Keratinocyte (primary cell): ENCODE measurements around the gene HSPA12B. TPM values are rescaled to one million over a fixed set of nuclear protein-coding genes. Genes with fewer than 3 reads are reported as not detected.

Experiments
- DNase-seq: peaks from one replicate; pipeline ENCODE4 v3.0.0-alpha.2; 2011; ENCODE audit warnings: low read depth, missing footprints, low spot score
- FAIRE-seq: peaks from 2 replicates; lab custom pipeline; 2011; peaks lifted over from hg19 to GRCh38; lab: Jason Lieb, UNC
- H2AFZ ChIP-seq: 2 replicates; pipeline ENCODE4 v1.6.0; 2012; ENCODE audit warnings: low read length, control low read depth, inconsistent platforms; ENCODE audit not compliant: control insufficient read depth
- H3K27ac ChIP-seq: 2 replicates; pipeline ENCODE4 v1.5.1; 2011; ENCODE audit warnings: low read length; ENCODE audit not compliant: control insufficient read depth, insufficient read depth
- H3K27me3 ChIP-seq: 3 replicates; pipeline ENCODE4 v1.6.0; 2011; ENCODE audit warnings: low read length; ENCODE audit not compliant: control insufficient read depth, insufficient read depth; ENCODE audit errors: extremely low read depth
- H3K36me3 ChIP-seq, 2 experiments: 2 replicates in 1 of 2; 3 replicates in 1 of 2; pipeline ENCODE4 v1.5.1; 2011; ENCODE audit warnings: low read length in 2 of 2, mild to moderate bottlenecking in 1 of 2; ENCODE audit not compliant: control insufficient read depth in 2 of 2, insufficient read depth in 2 of 2; ENCODE audit errors: extremely low read depth in 1 of 2
- H3K4me1 ChIP-seq: 3 replicates; pipeline ENCODE4 v1.5.1; 2011; ENCODE audit warnings: low read length; ENCODE audit not compliant: control insufficient read depth, insufficient read depth; ENCODE audit errors: extremely low read depth
- H3K4me2 ChIP-seq: 3 replicates; pipeline ENCODE4 v1.6.0; 2011; ENCODE audit warnings: low read depth, low read length; ENCODE audit not compliant: control insufficient read depth, insufficient read depth; ENCODE audit errors: extremely low read depth
- H3K4me3 ChIP-seq, 3 experiments: fragments of 200-600 bp in 1 of 3; sonication (generic) in 1 of 3; 2 replicates in 2 of 3; 3 replicates in 1 of 3; pipeline ENCODE4 v1.5.1; 2011 to 2016; ENCODE audit warnings: low read length in 3 of 3, mild to moderate bottlenecking in 3 of 3, control low read depth in 2 of 3, inconsistent platforms in 1 of 3, low read depth in 1 of 3, mixed read lengths in 1 of 3, mixed run types in 1 of 3, moderate library complexity in 1 of 3; ENCODE audit not compliant: control insufficient read depth in 2 of 3, insufficient read depth in 2 of 3; ENCODE audit errors: extremely low read depth in 1 of 3
- H3K79me2 ChIP-seq: 2 replicates; pipeline ENCODE4 v1.6.0; 2012; ENCODE audit warnings: low read length; ENCODE audit not compliant: control insufficient read depth, insufficient read depth
- H3K9ac ChIP-seq: 3 replicates; pipeline ENCODE4 v1.6.0; 2011; ENCODE audit warnings: low read length; ENCODE audit not compliant: control insufficient read depth, insufficient read depth; ENCODE audit errors: extremely low read depth
- H3K9me1 ChIP-seq: 3 replicates; pipeline ENCODE4 v1.6.0; 2011; ENCODE audit warnings: low read length; ENCODE audit not compliant: control insufficient read depth, insufficient read depth; ENCODE audit errors: extremely low read depth
- H3K9me3 ChIP-seq: 2 replicates; pipeline ENCODE4 v1.5.1; 2012; ENCODE audit warnings: low read depth, low read length; ENCODE audit not compliant: control insufficient read depth
- H4K20me1 ChIP-seq: 3 replicates; pipeline ENCODE4 v1.6.0; 2011; ENCODE audit warnings: low read length; ENCODE audit not compliant: control insufficient read depth, insufficient read depth; ENCODE audit errors: extremely low read depth
- CTCF ChIP-seq, 3 experiments: IDR thresholded peaks in 1 of 3; conservative IDR thresholded peaks in 1 of 3; optimal IDR thresholded peaks in 1 of 3; 2 replicates in 2 of 3; 3 replicates in 1 of 3; pipeline versions ENCODE3 to v1.5.1; 2011; ENCODE audit warnings: low read length in 3 of 3, mild to moderate bottlenecking in 3 of 3, moderate library complexity in 2 of 3, control low read depth in 1 of 3, inconsistent platforms in 1 of 3; ENCODE audit not compliant: insufficient read depth in 2 of 3; ENCODE audit errors: extremely low read depth in 1 of 3
- EZH2 ChIP-seq: IDR thresholded peaks from one replicate; pipeline ENCODE4 v1.6.1; 2012; ENCODE audit warnings: inconsistent platforms, mild to moderate bottlenecking, low read length, moderate library complexity
- dilution Hi-C: fragments of 300-500 bp; cut with MboI; formaldehyde crosslinking; loops from one replicate; pipeline ENCODE4 v1.7.0; 2020; ENCODE audit warnings: low sequenced_read_pairs; ENCODE audit not compliant: extremely low pct_ligation_motif_present
- polyA plus RNA-seq, 5 experiments: library from polyadenylated mRNA; depleted of rRNA in 3 of 5; stranded (reverse) in 3 of 5; stranded (forward) in 1 of 5; unstranded in 1 of 5; fragments of >200 nt; gene quantifications; 1 replicate in 1 of 5; 2 replicates in 3 of 5; 3 replicates in 1 of 5; pipeline versions ENCODE4 v1.2.1 to v1.2.3, GENCODE V29; 2011 to 2012; ENCODE audit warnings: missing spikeins in 2 of 5, low read depth in 1 of 5, low replicate concordance in 1 of 5

The HSPA12B gene
- polyA plus RNA-seq, 1 donor (not counting 4 experiments of a cell fraction or from before 2014, with no cell fraction given) = not detected

GRCh38 chr20:3733119-3733995, 872 bp downstream of the HSPA12B start:
- peaks cover 7% of the 10 kb centered on the region for H3K4me1 ChIP-seq
- no peak overlapping the region for H3K9ac ChIP-seq
- TF ChIP-seq EZH2 = no peak
- TF ChIP-seq CTCF (optimal IDR thresholded peaks at IDR 0.05 in 1 of 3, IDR thresholded peaks at IDR 0.05 in 1 of 3, conservative IDR thresholded peaks at IDR 0.05 in 1 of 3; ENCODE audit: extremely low read depth in 1 of 3, insufficient read depth in 2 of 3, low read length in 3 of 3) = no peak
- no peaks in the 10 kb centered on the region for H3K36me3 ChIP-seq
- no peaks in the 10 kb centered on the region for H3K9me1 ChIP-seq
- H2AFZ ChIP-seq = no peak overlapping the region
- no peaks in the 10 kb centered on the region for H3K79me2 ChIP-seq
- no peak for FAIRE-seq
- no peak overlapping the region for H3K4me3 ChIP-seq
- dilution Hi-C loops = no loop called here
- H4K20me1 ChIP-seq = no peaks in the 10 kb centered on the region
- no peak for DNase-seq
- no peaks in the 10 kb centered on the region for H3K9me3 ChIP-seq
- H3K4me2 ChIP-seq = no peak overlapping the region
- H3K27me3 ChIP-seq = peaks cover 14% of the 10 kb centered on the region
- H3K27ac ChIP-seq = no peak overlapping the region

GRCh38 chr20:3734111-3734843, 1.8 kb downstream of the HSPA12B start:
- Histone ChIP-seq H2AFZ (no peak overlapping the region), H3K27ac (no peak overlapping the region), H3K4me1 (no peaks in the 10 kb centered on the region), H3K9ac (no peak overlapping the region), H3K9me3 (no peaks in the 10 kb centered on the region), H3K4me2 (no peak overlapping the region), H3K36me3 (no peaks in the 10 kb centered on the region), H3K9me1 (no peaks in the 10 kb centered on the region), H4K20me1 (no peaks in the 10 kb centered on the region), H3K4me3 (no peak overlapping the region), H3K27me3 (peaks cover 14% of the 10 kb centered on the region), H3K79me2 (no peaks in the 10 kb centered on the region)
- no peak for FAIRE-seq
- dilution Hi-C loops = no loop called here
- no peak for DNase-seq
- no peak for TF ChIP-seq EZH2
- no peak for TF ChIP-seq CTCF (optimal IDR thresholded peaks at IDR 0.05 in 1 of 3, IDR thresholded peaks at IDR 0.05 in 1 of 3, conservative IDR thresholded peaks at IDR 0.05 in 1 of 3; ENCODE audit: extremely low read depth in 1 of 3, insufficient read depth in 2 of 3, low read length in 3 of 3)
